Stimulated activated CD4-positive, alpha-beta T cell treated with anti-CD3 and anti-CD28 coated beads, Interleukin-12 subunit alpha, Interleukin-12 subunit beta, amount 100 ng/mL, for 4 hours (primary cell): ENCODE results near the gene HLA-E.
"Not testable (repeated sequence)": the region's sequence is repeated elsewhere in the genome, so short reads cannot be mapped to it uniquely, and the experiment has no call there.

ENCODE experiments used
- DNase-seq: peaks from one replicate; pipeline ENCODE4 v3.0.0-alpha.2; 2020

HLA-E gene

GRCh38 chr6:30489081-30490025 lies at the start of gene HLA-E:
TSS of gene HLA-E (plus strand) at chr6:30489509. CDS start at chr6:30489532, 23 bp downstream.
- DNase-seq: peak; percentile 78

GRCh38 chr6:30441171-30441570 lies 48.1 kb upstream of the HLA-E start:
- no peak for DNase-seq

GRCh38 chr6:30443657-30444450 lies 45.5 kb upstream of the HLA-E start:
- no peak for DNase-seq

- no peak for DNase-seq
Measured at GRCh38 chr6:30444451-30444742, 44.9 kb upstream of the HLA-E start.

- DNase-seq: no peak
Measured at GRCh38 chr6:30446259-30446658, 43.0 kb upstream of the HLA-E start.

- no peak for DNase-seq
Measured at GRCh38 chr6:30447237-30447636, 42.1 kb upstream of the HLA-E start.

GRCh38 chr6:30450548-30450908 lies 38.8 kb upstream of the HLA-E start:
- no peak for DNase-seq

GRCh38 chr6:30450909-30451841 lies 38.1 kb upstream of the HLA-E start:
- peak; percentile 45 for DNase-seq

GRCh38 chr6:30452736-30453507 lies 36.4 kb upstream of the HLA-E start:
- DNase-seq: no peak

GRCh38 chr6:30453508-30454116 lies 35.7 kb upstream of the HLA-E start:
- DNase-seq: peak; percentile 88

GRCh38 chr6:30459145-30459544 lies 30.2 kb upstream of the HLA-E start:
- no peak for DNase-seq

- no peak for DNase-seq
Measured at GRCh38 chr6:30461055-30461454, 28.3 kb upstream of the HLA-E start.

- DNase-seq: no peak
Measured at GRCh38 chr6:30462482-30462881, 26.8 kb upstream of the HLA-E start.

- DNase-seq: no peak
Measured at GRCh38 chr6:30463242-30463641, 26.1 kb upstream of the HLA-E start.

GRCh38 chr6:30463651-30464618 lies 25.4 kb upstream of the HLA-E start:
- peak; percentile 52 for DNase-seq

GRCh38 chr6:30465595-30466306 lies 23.6 kb upstream of the HLA-E start:
- no peak for DNase-seq

GRCh38 chr6:30470968-30471367 lies 18.3 kb upstream of the HLA-E start:
- DNase-seq: no peak

- DNase-seq: not testable (repeated sequence)
Measured at GRCh38 chr6:30475116-30475515, 14.2 kb upstream of the HLA-E start.

GRCh38 chr6:30480536-30481156 lies 8.7 kb upstream of the HLA-E start:
- no peak for DNase-seq
